SK-N-MC (cell line): ENCODE data around the gene PALM.
"Not testable (repeated sequence)": the region's sequence is repeated elsewhere in the genome, so short reads cannot be mapped to it uniquely, and the experiment has no call there.

Experiments used
- DNase-seq: peaks from one replicate; pipeline ENCODE4 v3.0.0-alpha.2; 2011; ENCODE audit warnings: low read depth, low spot score
- H3K27ac ChIP-seq: fragments of 200-600 bp; sonication (generic); 2 replicates; pipeline ENCODE4 v1.5.1; 2016; ENCODE audit warnings: mixed run types
- H3K36me3 ChIP-seq: fragments of 200-600 bp; sonication (generic); 2 replicates; pipeline ENCODE4 v1.6.1; 2017; ENCODE audit warnings: antibody characterized with exemption, low read length, mixed read lengths; ENCODE audit not compliant: insufficient read depth
- H3K4me3 ChIP-seq: fragments of 200-600 bp; sonication (generic); 2 replicates; pipeline ENCODE4 v1.5.1; 2016
- H3K9ac ChIP-seq: fragments of 200-600 bp; sonication (generic); 2 replicates; pipeline ENCODE4 v1.8.0; 2017; ENCODE audit warnings: mixed run types, mixed read lengths; ENCODE audit not compliant: insufficient read length
- H3K9me3 ChIP-seq: fragments of 200-600 bp; sonication (generic); 2 replicates; pipeline ENCODE4 v1.6.1; 2017; ENCODE audit warnings: low read depth, mild to moderate bottlenecking, antibody characterized with exemption, low read length, moderate library complexity, mixed read lengths
- EZH2 ChIP-seq: fragments of 200-600 bp; sonication (generic); IDR thresholded peaks from one replicate; pipeline ENCODE4 v1.6.1; 2017; ENCODE audit warnings: antibody characterized with exemption
- FOXP2 ChIP-seq: optimal IDR thresholded peaks from 2 replicates; pipeline ENCODE3; 2011; ENCODE audit warnings: mild to moderate bottlenecking, moderate library complexity; ENCODE audit not compliant: insufficient read depth; ENCODE audit errors: extremely low read length, control extremely low read depth
- POLR2AphosphoS5 ChIP-seq: IDR thresholded peaks from 2 replicates; pipeline ENCODE4 v1.6.1; 2012; ENCODE audit warnings: mild to moderate bottlenecking, low read depth, low read length, borderline replicate concordance

PALM gene

GRCh38 chr19:686589-687297, 22.0 kb upstream of the PALM start:
- Histone ChIP-seq H3K9me3 (no peaks in the 10 kb centered on the region), H3K27ac (no peak overlapping the region), H3K9ac (no peak overlapping the region), H3K4me3 (no peak overlapping the region), H3K36me3 (no peaks in the 10 kb centered on the region)
- DNase-seq = no peak
- no peak for TF ChIP-seq POLR2AphosphoS5
- no peak for TF ChIP-seq FOXP2
- TF ChIP-seq EZH2 = no peak

GRCh38 chr19:687569-688166, 21.1 kb upstream of the PALM start:
- DNase-seq = no peak
- H3K9me3 ChIP-seq = no peaks in the 10 kb centered on the region
- no peak overlapping the region for H3K4me3 ChIP-seq
- TF ChIP-seq FOXP2 (no peak), POLR2AphosphoS5 (no peak), EZH2 (no peak)
- H3K9ac ChIP-seq = no peak overlapping the region
- no peaks in the 10 kb centered on the region for H3K36me3 ChIP-seq
- H3K27ac ChIP-seq = no peak overlapping the region

DNA sequence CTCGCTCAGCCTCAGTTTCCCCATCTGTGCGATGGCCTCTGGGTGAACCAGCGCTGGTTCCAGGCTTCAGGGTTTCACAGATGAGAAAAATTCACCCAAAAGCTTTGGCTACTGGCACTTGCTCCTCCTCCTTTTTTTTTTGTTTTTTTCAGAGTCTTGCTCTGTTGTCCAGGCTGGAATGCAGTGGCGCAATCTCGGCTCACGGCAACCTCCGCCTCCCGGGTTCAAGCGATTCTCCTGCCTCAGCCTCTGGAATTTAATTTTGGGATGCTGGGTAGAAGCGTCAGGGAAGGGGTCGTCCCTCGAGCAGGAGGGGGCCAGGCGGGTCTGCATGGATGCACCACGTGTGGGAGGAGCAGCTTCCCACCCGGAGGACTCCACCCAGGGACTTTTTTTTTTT, 20.5 kb upstream of the PALM start:
- DNase-seq = no peak
- TF ChIP-seq EZH2 (no peak), POLR2AphosphoS5 (no peak), FOXP2 (no peak)
- H3K36me3 ChIP-seq = no peaks in the 10 kb centered on the region
- H3K4me3 ChIP-seq = no peak overlapping the region
- no peak overlapping the region for H3K27ac ChIP-seq
- no peaks in the 10 kb centered on the region for H3K9me3 ChIP-seq
- no peak overlapping the region for H3K9ac ChIP-seq

DNA sequence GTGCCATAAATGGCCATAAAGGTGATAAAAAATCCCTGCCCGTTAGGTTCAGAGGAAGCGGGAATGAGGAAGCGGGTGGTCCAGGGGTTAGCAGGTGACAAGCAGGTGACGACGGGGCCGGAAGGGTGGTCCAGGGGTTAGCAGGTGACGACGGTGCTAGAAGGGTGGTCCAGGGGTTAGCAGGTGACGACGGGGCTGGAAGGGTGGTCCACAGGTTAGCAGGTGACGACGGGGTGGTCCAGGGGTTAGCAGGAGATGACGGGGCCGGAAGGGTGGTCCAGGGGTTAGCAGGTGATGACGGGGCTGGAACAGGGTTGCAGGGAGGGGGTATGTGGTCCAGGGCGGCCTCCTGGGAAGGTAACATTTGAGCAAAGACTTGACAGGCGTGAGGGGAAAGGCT, 19.7 kb upstream of the PALM start:
- Histone ChIP-seq H3K4me3 (no peak overlapping the region), H3K9ac (no peak overlapping the region), H3K27ac (no peak overlapping the region), H3K36me3 (no peaks in the 10 kb centered on the region), H3K9me3 (no peaks in the 10 kb centered on the region)
- TF ChIP-seq EZH2 = no peak
- TF ChIP-seq FOXP2 = no peak
- no peak for TF ChIP-seq POLR2AphosphoS5
- no peak for DNase-seq

DNA sequence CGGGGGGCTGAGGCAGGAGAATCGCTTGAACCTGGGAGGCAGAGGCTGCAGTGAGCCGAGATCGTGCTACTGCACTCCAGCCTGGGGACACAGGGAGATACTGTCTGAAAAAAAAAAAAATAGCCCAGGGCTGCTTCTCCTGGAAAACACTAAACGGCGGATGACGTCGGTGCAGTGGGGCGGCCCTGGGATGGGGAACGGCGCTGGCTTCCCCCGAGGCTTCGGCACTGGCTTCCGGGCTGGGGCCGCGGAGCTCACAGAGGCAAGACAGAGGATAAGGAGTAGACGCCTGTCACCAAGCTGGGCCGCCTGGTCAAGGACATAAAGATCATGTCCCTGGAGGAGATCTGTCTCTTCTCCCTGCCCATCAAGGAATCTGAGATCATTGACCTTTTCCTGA, 18.5 kb upstream of the PALM start:
- TF ChIP-seq EZH2 (no peak), FOXP2 (no peak)
- Histone ChIP-seq H3K36me3 (no peaks in the 10 kb centered on the region), H3K9me3 (no peaks in the 10 kb centered on the region), H3K4me3 (no peak overlapping the region), H3K9ac (no peak overlapping the region), H3K27ac (no peak overlapping the region)
- DNase-seq = no peak

DNA sequence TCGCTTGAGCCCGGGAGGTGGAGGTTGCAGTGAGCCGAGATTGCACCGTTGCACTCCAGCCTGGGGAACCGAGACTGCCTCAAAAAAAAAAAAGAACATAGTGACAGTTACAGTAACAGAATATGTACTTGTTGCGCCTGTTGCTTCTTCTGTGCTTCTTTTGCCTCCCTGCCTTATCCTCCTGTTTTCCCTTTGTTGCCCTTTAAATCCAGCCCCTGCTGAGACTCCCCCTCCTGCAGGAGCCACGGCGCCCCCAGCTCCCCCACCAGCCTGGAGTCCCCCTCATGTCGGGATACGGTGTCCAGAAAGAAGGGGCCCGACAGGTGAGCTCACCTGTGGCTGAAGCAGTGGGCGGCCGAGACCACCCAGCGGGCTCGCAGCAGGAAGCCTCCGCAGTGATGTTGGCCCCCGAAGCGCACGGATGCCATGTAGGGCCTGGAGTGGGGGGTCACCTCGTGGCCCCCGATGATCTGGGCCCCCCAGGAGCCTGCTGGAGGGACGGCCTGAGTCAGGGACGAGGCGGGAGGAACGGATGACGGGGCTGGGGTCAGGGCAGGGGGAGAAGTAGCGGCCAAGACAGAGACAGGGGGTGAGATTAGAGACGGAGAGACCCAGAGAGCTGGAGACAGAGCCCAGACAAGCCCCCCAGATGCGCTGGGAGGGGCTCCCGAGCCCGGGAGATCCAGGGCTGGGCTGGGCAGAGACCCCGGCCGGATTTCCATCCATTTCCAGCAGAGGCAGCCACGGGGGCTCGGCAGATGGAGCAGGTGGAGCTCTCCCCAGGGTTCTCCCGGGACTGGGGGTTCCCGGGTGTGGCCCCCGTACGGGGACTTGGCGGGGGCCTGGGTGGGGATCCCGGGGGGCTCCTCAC, 14.0 kb upstream of the PALM start:
- H3K9ac ChIP-seq = no peak overlapping the region
- H3K9me3 ChIP-seq = no peaks in the 10 kb centered on the region
- no peak for DNase-seq
- no peaks in the 10 kb centered on the region for H3K36me3 ChIP-seq
- no peak overlapping the region for H3K4me3 ChIP-seq
- H3K27ac ChIP-seq = no peak overlapping the region
- no peak for TF ChIP-seq EZH2
- no peak for TF ChIP-seq POLR2AphosphoS5
- no peak for TF ChIP-seq FOXP2

- Histone ChIP-seq H3K9me3 (no peaks in the 10 kb centered on the region), H3K9ac (no peak within 1 kb of the TSS), H3K4me3 (no peak within 1 kb of the TSS), H3K36me3 (no peaks in the 10 kb centered on the region), H3K27ac (no peak within 1 kb of the TSS)
- DNase-seq = no peak
- TF ChIP-seq POLR2AphosphoS5 (no peak), FOXP2 (no peak), EZH2 (no peak)
Observed at GRCh38 chr19:695352-695949, 13.3 kb upstream of the PALM start, which contains the start of gene PRSS57. TSS of gene PRSS57 (minus strand) at chr19:695452. CDS start at chr19:695430, 22 bp downstream.

DNA sequence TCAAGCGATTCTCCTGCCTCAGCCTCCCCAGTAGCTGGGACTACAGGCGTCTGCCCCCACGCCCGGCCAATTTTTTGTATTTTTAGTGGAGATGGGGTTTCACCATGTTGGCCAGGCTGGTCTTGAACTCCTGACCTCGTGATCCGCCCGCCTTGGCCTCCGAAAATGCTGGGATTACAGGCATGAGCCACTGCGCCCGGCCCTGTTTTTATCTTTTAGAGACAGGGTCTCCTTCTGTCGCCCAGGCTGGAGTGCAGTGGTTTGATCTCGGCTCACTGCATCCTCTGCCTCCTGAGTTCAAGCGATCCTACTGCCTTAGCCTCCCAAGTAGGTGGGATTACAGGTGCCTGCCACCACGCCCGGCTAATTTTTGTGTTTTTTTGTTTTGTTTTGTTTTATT, 10.2 kb upstream of the PALM start:
- H3K27ac ChIP-seq, H3K4me3 ChIP-seq, H3K9ac ChIP-seq, H3K36me3 ChIP-seq, H3K9me3 ChIP-seq, DNase-seq: not testable (repeated sequence)

GRCh38 chr19:699885-700284, 8.8 kb upstream of the PALM start:
- not testable (repeated sequence) for H3K36me3 ChIP-seq, H3K27ac ChIP-seq, H3K4me3 ChIP-seq, H3K9me3 ChIP-seq, DNase-seq, H3K9ac ChIP-seq

DNA sequence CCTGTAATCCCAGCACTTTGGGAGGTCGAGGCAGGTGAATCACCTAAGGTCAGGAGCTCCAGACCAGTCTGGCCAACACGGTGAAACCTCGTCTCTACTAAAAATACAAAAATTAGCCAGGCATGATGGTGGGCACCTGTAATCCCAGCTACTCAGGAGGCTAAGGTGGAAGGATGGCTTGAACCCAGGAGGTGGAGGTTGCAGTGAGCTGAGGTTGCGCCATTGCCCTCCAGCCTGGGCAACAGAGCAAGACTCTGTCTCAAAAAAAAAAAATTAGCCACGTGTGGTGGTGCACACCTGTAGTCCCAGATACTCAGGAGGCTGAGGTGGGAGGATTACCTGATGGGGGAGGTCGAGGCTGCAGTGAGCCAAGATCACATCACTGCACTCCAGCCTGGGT, 5.9 kb upstream of the PALM start:
- not testable (repeated sequence) for H3K9me3 ChIP-seq, H3K27ac ChIP-seq, H3K36me3 ChIP-seq, H3K4me3 ChIP-seq, H3K9ac ChIP-seq, DNase-seq
